Skin epidermis (tissue), 12 donors: Measurements from ENCODE around the gene DENND4A.
"Not testable (repeated sequence)": the region's sequence is repeated elsewhere in the genome, so short reads cannot be mapped to it uniquely, and the experiment has no call there.

Experiments
- H3K27ac ChIP-seq, 21 experiments: fragments of 200-600 bp; sonication (generic) in 11 of 21; one replicate each; pipeline ENCODE4 v1.5.0; 2020; ENCODE audit warnings: mild to moderate bottlenecking in 3 of 21, inconsistent platforms in 2 of 21, moderate library complexity in 2 of 21
- H3K4me3 ChIP-seq, 7 experiments: fragments of 200-600 bp; sonication (generic) in 2 of 7; one replicate each; pipeline ENCODE4 v1.5.0; 2020; ENCODE audit warnings: inconsistent platforms in 2 of 7, mild to moderate bottlenecking in 2 of 7, moderate library complexity in 1 of 7

DENND4A gene

GRCh38 chr15:65765106-65765505, 27.0 kb downstream of the DENND4A start:
- H3K4me3 ChIP-seq, result no peak overlapping the region
- no peak overlapping the region for H3K27ac ChIP-seq

DNA sequence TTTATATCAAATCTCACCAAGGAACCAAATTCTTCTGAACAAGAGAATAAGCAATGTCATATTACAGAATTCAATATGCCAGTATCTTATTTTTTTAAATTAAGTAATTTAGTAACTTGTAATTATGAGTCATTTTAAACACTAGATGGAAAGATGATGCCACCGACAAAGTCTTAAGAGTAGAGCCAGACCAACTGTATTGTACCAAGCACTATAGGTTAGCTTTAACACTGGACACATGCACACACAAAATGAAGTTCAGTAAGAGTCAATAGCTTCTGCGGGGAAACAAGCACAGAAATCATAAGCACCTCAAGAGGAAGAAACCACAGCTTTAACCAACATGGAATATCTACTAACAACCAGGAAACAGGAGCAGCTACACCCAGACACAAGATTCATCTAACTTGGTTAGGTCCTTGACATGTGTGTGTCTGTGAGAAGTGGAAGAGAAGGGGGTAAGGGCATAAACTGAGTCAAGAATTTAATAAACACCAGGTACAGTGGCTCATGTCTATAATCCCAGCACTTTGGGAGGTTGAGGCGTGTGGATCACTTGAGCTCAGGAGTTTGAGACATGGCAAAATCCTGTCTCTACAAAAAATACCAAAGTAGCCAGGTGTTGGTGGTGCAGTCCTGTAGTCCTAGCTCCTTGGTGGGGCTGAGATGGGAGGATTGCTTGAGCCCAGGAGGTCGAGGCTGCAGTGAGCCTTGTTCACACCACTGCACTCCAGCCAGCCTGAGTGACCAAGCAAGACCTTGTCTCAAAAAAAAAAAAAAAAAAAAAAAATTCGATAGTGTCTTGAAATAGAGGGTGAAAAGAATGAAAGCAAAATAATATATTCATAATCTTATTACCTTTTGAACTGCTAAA, 28.9 kb downstream of the DENND4A start:
- no peak overlapping the region for H3K27ac ChIP-seq
- H3K4me3 ChIP-seq, result no peak overlapping the region

DNA sequence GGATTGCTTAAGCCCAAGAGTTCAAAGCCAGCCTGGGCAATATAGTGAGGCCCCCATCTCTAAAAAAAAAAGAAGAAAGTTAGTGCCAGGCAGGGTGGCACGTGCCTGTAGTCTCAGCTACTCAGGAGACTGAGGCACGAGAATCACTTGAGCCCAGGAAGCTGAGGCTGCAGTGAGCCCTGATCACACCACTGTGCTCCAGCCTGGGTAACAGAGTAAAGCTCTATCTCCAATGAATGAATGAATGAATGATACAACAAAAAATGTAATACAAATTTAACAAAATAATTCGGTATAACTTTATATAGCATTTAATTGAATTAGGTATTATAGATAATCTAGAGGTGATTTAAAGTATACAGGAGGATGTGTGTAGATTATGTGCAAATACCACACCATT, 29.7 kb downstream of the DENND4A start:
- Histone ChIP-seq H3K27ac (no peak overlapping the region), H3K4me3 (no peak overlapping the region)

DNA sequence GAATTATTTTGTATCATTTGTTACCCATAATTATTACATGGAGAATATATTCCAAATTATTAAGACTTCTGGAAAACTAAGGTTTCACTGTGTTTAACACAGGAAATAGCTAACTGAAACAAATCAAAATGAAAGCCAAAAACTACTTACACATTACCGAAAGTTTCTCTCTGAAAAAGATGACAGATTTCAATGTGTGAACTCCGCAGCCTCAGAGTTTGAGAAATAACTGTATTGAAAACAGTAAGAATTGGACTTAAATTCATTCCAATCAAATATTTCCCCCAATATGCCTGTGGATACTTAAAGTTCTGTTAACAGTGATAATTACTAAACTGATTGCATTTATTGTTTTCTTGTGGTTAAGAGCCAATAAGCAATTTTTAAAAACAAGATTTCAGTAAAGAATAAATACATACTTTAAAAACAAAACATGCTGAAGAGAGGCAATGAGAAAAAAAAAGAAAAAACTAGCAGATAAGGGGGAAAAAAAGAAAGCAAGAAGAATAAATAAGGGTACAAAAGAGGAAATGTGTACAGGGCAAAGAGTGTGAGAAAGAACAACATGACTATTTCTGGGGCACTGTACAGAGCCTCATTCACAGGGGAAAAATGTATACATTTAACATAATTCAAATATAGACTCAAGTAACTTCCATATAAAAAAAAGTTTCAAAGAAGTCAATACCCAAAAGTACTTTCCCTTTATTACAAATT, 30.7 kb downstream of the DENND4A start:
- peak overlapping the region in 2 of 21 experiments; percentile 6 to 71 for H3K27ac ChIP-seq
- no peak overlapping the region for H3K4me3 ChIP-seq

- H3K4me3 ChIP-seq, result no peak overlapping the region
- H3K27ac ChIP-seq, result no peak overlapping the region
Measured at GRCh38 chr15:65759441-65759840, 32.7 kb downstream of the DENND4A start.

DNA sequence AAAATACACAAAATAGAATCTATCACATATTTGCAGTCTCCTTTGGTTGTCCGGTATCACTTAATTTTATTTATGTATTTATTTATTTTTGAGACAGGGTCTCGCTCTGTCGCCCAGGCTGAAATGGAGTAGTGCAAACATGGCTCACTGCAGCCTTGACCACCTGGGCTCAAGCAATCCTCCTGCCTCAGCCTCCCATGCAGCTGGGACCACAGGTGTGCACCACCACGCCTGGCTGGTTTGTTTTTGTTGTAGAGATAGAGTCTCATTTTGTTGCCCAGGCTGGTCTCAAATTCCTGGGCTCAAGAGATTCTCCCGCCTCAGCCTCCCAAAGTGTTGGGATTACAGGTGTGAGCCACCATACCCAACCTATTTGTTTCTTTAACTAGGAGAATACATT, 33.9 kb downstream of the DENND4A start:
- H3K27ac ChIP-seq, result no peak overlapping the region
- H3K4me3 ChIP-seq, result no peak overlapping the region

DNA sequence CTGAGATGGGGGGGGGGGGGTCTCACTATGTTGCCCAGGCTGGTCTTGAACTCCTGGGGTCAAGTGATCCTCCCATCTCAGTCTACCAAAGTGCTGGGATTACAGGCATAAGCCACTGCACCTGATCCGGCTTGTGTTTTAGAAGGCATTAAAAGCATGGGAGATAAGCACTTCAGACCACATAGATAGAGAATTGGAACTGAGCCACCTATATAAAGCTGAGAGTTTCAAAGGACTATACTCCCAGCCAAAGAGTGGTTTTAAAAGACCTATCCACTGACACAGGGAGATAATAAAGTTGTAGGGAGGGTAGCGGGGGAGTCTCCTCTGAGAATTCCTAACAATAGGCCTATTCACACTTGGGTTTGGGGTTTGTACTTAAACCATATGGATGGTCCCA, 34.8 kb downstream of the DENND4A start:
- Histone ChIP-seq H3K4me3 (no peak overlapping the region), H3K27ac (no peak overlapping the region)

- no peak overlapping the region for H3K27ac ChIP-seq
- H3K4me3 ChIP-seq, result no peak overlapping the region
Measured at GRCh38 chr15:65752151-65752700, 39.9 kb downstream of the DENND4A start.

- Histone ChIP-seq H3K27ac (no peak overlapping the region), H3K4me3 (no peak overlapping the region)
Measured at GRCh38 chr15:65751431-65751830, 40.7 kb downstream of the DENND4A start.

DNA sequence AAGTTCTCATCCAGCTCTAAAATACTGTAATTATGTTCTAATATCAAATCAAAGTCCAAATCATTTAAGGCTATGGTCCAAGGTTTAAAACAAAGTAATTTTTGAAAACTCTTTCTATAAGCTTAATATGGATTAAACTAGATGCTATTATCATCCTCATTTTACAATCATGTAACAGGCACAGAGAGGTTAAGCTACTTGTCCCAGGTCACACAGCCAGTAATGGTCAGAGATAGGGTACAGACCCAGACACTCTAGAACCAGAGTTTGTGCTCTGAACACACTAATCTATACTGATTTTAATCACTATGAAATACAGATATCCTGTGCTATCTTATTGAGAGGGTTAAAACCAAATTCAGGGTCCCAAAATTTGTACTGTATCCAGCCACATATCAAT, 44.8 kb downstream of the DENND4A start:
- Histone ChIP-seq H3K4me3 (no peak overlapping the region), H3K27ac (no peak overlapping the region)

- H3K4me3 ChIP-seq, result no peak overlapping the region
Measured at GRCh38 chr15:65743637-65744252, 48.3 kb downstream of the DENND4A start.

DNA sequence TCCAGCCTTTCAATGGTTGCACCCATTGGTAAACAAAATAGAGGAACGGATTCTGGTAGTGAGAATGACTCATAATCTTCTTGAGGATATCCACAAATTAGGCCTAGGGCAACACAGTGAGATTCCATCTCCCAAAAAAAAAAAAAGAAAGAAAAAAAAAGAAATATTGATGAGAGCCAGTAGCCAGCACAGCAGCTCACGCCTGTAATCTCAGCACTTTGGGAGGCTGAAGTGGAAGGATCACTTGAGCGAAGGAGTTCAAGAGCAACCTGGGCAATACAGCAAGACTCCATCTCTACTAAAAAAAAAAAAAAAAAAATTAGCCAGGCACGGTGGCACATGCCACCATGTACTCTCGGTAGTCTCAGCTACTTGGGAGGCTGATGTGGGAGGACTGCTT, 51.9 kb downstream of the DENND4A start:
- H3K4me3 ChIP-seq, result no peak overlapping the region
- H3K27ac ChIP-seq, result no peak overlapping the region

More at GRCh38 chr15:65743637-65744252, 48.3 kb downstream of the DENND4A start:
- no peak overlapping the region for H3K27ac ChIP-seq

DNA sequence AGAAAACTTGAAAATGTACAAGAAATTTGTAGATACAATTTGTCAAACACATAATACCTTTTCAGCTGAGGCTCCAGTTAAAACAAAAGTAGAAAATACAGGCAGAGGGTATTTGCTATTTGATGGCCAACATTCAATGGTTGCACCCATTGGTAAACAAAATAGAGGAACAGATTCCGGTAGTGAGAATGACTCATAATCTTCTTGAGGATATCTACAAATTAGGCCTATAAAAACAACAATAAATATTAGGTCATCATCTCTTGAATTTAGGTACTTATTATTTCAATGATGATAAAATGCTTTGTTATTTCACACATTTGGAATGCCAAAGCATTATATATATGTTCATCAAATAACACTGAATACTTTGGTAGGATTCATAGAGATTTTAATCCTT, 53.4 kb downstream of the DENND4A start:
- no peak overlapping the region for H3K4me3 ChIP-seq
- H3K27ac ChIP-seq, result no peak overlapping the region

- not testable (repeated sequence) for H3K4me3 ChIP-seq, H3K27ac ChIP-seq
Measured at GRCh38 chr15:65733599-65733998, 58.5 kb downstream of the DENND4A start.

GRCh38 chr15:65732698-65733097, 59.4 kb downstream of the DENND4A start:
- Histone ChIP-seq H3K27ac (no peak overlapping the region), H3K4me3 (no peak overlapping the region)

GRCh38 chr15:65731926-65732325, 60.2 kb downstream of the DENND4A start:
- no peak overlapping the region for H3K27ac ChIP-seq
- no peak overlapping the region for H3K4me3 ChIP-seq

DNA sequence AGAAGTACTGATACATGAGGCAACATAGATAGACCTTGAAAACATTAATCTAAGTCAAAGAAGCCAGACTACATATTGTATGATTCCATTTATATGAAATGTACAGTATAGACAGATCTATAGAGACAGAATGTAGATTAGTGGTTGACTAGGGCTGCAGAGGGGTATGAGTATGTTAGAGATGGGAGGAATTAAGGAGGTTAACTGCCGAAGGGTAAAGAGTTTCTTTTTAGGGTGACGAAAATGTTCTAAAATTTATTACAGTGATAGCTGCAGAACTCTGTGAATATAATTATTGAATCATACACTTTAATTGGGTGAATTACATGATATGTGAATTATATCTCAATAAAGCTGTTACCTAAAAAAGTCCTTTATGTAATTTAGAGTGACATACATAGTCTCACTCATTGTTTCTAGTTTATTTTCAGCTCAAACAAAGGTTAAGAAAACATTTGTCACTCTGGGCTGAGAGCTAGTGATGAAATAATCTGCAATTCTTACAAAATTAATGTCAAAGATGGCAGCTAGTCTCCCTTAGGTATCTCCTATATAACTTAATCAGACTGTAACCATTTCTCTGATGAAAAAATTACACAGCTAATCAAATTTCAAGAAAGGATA, 61.4 kb downstream of the DENND4A start:
- H3K27ac ChIP-seq, result no peak overlapping the region
- no peak overlapping the region for H3K4me3 ChIP-seq

- no peak overlapping the region for H3K4me3 ChIP-seq
- no peak overlapping the region for H3K27ac ChIP-seq
Measured at GRCh38 chr15:65724464-65725215, 67.5 kb downstream of the DENND4A start.

GRCh38 chr15:65723876-65724275, 68.2 kb downstream of the DENND4A start:
- Histone ChIP-seq H3K27ac (no peak overlapping the region), H3K4me3 (no peak overlapping the region)
